Type B pancreatic cell (in vitro differentiated cells): ENCODE measurements around the gene RPTOR. TPM values are rescaled to one million over a fixed set of nuclear protein-coding genes. Genes with fewer than 3 reads are reported as not detected.

Source experiments
- DNase-seq: peaks from one replicate; pipeline ENCODE4 v3.0.0; 2021; ENCODE audit warnings: mixed read lengths; ENCODE audit not compliant: unreplicated experiment; ENCODE audit errors: extremely low spot score
- H3K27ac Mint-ChIP-seq: 2 replicates; pipeline ENCODE4 v1.8.0; 2021; ENCODE audit warnings: mild to moderate bottlenecking, mixed read lengths
- H3K27me3 Mint-ChIP-seq: 2 replicates; pipeline ENCODE4 v1.8.0; 2021; ENCODE audit warnings: mixed read lengths
- H3K36me3 Mint-ChIP-seq: 2 replicates; pipeline ENCODE4 v1.8.0; 2021; ENCODE audit warnings: mixed read lengths
- H3K4me1 Mint-ChIP-seq: one replicate; pipeline ENCODE4 v1.8.0; 2021; ENCODE audit warnings: mixed read lengths; ENCODE audit not compliant: unreplicated experiment
- H3K4me3 Mint-ChIP-seq: 2 replicates; pipeline ENCODE4 v1.8.0; 2021; ENCODE audit warnings: mild to moderate bottlenecking, mixed read lengths
- H3K9me3 Mint-ChIP-seq: 2 replicates; pipeline ENCODE4 v1.8.0; 2021; ENCODE audit warnings: mixed read lengths
- total RNA-seq: library from RNA; stranded (reverse); gene quantifications from 2 replicates; pipeline ENCODE4 v1.2.1, GENCODE V29; 2021; ENCODE audit warnings: low replicate concordance
- TF ChIP-seq, protein P1 (sequence below): fragments of 200-600 bp; sonication (generic); conservative IDR thresholded peaks from 2 replicates; pipeline ENCODE4 v1.5.0; 2021; ENCODE audit warnings: antibody characterized with exemption, mild to moderate bottlenecking

The RPTOR gene
- total RNA-seq, 1 donor from 2014 or later, result 39.8 TPM

DNA sequence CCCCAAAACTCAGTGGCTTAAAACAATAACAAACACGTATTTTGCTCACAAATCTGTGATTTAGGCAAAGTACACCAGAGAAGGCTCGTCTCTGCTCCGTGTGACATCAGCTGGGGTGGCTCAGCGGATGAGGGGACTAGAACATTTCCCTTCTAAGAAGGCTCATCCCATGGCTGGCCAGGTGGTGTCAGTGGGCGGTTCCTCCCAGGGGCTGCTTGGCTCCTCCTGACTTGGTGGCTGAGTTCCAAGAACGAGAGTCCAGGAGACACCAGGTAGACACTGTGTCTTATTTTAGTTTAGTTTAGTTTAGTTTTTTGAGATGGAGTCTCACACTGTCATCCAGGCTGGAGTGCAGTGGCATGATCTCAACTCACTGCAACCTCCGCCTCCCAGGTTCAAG, 441.4 kb downstream of the RPTOR start:
- DNase-seq, result no peak
- H3K4me1 Mint-ChIP-seq, result no peaks in the 10 kb centered on the region
- no peaks in the 10 kb centered on the region for H3K9me3 Mint-ChIP-seq
- TF ChIP-seq, protein P1, sequence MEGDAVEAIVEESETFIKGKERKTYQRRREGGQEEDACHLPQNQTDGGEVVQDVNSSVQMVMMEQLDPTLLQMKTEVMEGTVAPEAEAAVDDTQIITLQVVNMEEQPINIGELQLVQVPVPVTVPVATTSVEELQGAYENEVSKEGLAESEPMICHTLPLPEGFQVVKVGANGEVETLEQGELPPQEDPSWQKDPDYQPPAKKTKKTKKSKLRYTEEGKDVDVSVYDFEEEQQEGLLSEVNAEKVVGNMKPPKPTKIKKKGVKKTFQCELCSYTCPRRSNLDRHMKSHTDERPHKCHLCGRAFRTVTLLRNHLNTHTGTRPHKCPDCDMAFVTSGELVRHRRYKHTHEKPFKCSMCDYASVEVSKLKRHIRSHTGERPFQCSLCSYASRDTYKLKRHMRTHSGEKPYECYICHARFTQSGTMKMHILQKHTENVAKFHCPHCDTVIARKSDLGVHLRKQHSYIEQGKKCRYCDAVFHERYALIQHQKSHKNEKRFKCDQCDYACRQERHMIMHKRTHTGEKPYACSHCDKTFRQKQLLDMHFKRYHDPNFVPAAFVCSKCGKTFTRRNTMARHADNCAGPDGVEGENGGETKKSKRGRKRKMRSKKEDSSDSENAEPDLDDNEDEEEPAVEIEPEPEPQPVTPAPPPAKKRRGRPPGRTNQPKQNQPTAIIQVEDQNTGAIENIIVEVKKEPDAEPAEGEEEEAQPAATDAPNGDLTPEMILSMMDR, result no peak
- peaks cover 29% of the 10 kb centered on the region for H3K27me3 Mint-ChIP-seq
- no peak overlapping the region for H3K4me3 Mint-ChIP-seq
- H3K36me3 Mint-ChIP-seq, result no peaks in the 10 kb centered on the region
- no peak overlapping the region for H3K27ac Mint-ChIP-seq

DNA sequence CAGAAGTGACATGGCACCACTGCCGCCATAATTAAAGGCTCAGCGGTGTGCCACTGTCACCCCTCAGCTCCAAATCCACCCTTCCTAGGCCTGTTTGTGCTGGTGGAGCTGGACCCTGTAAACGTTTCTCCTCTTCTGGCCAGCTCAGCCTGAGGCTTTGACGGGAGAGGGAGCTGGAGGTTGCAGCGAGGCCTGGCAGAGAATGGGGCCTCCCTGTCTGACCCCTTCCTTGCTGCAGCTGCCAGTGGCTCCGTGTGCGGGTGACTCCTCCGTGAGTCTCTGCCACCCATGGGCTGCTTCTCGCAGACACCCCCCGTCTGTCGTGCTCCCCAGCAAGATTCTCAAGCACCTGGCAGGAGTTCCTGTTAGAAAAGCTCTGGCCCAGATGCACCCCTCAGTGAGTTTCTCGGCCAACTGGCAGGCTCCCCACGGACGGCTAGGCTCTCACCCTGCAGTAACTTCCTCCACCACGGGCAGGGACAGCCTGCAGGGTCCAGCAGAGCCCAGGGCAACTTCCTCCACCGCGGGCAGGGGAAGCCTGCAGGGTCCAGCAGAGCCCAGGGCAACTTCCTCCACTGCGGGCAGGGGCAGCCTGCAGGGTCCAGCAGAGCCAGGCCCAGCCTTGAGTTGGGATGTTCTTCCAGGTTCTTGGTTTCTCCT, 442.3 kb downstream of the RPTOR start:
- Mint-ChIP-seq H3K27ac (no peak overlapping the region), H3K27me3 (peaks cover 29% of the 10 kb centered on the region), H3K36me3 (no peaks in the 10 kb centered on the region), H3K4me1 (no peaks in the 10 kb centered on the region), H3K4me3 (no peak overlapping the region), H3K9me3 (no peaks in the 10 kb centered on the region)
- TF ChIP-seq, protein P1, result no peak
- no peak for DNase-seq

DNA sequence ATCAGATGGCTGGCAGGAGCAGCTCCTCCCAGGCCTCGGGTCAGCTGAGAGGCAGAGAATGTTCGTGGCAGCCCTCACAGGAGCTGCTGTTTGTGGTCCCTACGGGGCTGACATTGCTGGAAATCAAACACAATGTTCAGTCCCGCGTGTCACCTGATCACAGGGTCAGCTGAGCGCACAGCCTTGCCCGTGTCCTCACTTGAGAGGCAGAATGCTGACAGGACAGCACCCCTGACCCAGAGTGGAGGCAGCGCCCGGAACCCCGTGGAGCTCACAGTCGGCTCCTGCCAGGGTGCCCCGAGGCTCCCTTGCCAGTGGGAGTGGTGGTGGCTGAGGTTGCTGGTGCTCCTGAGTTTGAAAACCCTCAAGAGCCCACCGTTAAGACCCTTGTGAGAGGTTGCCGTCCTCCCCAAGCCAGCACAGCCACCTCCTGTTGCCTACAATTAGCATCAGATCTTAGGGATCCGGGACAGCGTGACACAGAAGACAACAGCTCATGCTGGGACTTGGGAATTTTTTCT, 443.4 kb downstream of the RPTOR start:
- H3K27me3 Mint-ChIP-seq, result peaks cover 25% of the 10 kb centered on the region
- no peaks in the 10 kb centered on the region for H3K36me3 Mint-ChIP-seq
- no peaks in the 10 kb centered on the region for H3K9me3 Mint-ChIP-seq
- no peak for DNase-seq
- TF ChIP-seq, protein P1, result no peak
- H3K27ac Mint-ChIP-seq, result no peak overlapping the region
- no peak overlapping the region for H3K4me3 Mint-ChIP-seq
- H3K4me1 Mint-ChIP-seq, result no peaks in the 10 kb centered on the region

GRCh38 chr17:80989586-80989913, 444.9 kb downstream of the RPTOR start:
- TF ChIP-seq, protein P1, result no peak
- Mint-ChIP-seq H3K36me3 (no peaks in the 10 kb centered on the region), H3K9me3 (no peaks in the 10 kb centered on the region), H3K4me1 (no peaks in the 10 kb centered on the region), H3K27me3 (peaks cover 11% of the 10 kb centered on the region), H3K27ac (no peak overlapping the region), H3K4me3 (peak overlapping the region; percentile 79)
- DNase-seq, result no peak

DNA sequence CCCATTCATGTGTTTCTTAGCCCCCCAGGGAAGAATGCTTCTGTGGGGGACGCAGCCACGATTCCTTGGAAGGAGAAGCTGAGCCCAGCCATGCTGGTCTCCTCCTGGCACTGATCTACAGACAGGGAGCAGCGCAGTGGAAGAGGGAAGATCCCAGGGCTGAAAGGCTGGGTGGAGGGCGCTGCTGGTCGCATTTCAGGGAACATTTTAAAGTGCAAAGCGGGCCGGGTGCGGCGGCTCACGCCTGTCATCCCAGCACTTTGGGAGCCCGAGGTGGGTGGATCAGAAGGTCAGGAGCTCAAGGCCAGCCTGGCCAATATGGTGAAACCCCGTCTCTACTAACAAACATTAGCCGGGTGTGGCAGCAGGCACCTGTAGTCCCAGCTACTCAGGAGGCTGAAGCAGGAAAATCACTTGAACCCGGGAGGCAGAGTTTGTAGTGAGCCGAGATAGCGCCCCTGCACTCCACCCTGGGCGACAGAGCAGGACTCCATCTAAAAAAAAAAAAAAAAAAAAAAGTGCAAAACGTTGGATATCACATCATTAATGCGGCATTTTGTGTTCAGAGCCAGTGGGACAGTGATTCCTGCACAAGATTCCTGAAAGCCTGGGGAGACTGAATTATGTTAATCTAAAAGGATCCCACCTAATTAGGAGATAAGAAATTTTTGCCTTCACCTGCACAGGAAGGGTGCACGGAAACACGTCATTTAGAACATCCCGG, 446.4 kb downstream of the RPTOR start:
- Mint-ChIP-seq H3K4me1 (no peaks in the 10 kb centered on the region), H3K27ac (peak overlapping the region; percentile 59)
- TF ChIP-seq, protein P1, result no peak

More for the DNA sequence above, 446.4 kb downstream of the RPTOR start:
- peaks cover 9% of the 10 kb centered on the region for H3K27me3 Mint-ChIP-seq
- no peaks in the 10 kb centered on the region for H3K36me3 Mint-ChIP-seq
- H3K4me3 Mint-ChIP-seq, result peak overlapping the region; percentile 79
- no peak for DNase-seq
- no peaks in the 10 kb centered on the region for H3K9me3 Mint-ChIP-seq
